SK-N-SH (cell line): ENCODE measurements around the gene CDH4. TPM values are rescaled to one million over a fixed set of nuclear protein-coding genes. Genes with fewer than 3 reads are reported as not detected.

Experiments used
- CTCF ChIA-PET: fragments of 300-600, 350-600 bp; formaldehyde crosslinking; extraction: SDS; loops from one replicate; lab custom pipeline; 2021; lab: Yijun Ruan, JAX
- POLR2A ChIA-PET: fragments of 350-600 bp; sonication (Branson Sonifier 250); formaldehyde crosslinking; extraction: SDS; loops from one replicate; lab custom pipeline; 2020; ENCODE audit warnings: antibody characterized with exemption, inconsistent platforms; lab: Yijun Ruan, JAX
- DNase-seq: peaks from one replicate; pipeline ENCODE4 v3.0.0; 2012
- H2AFZ ChIP-seq: fragments of 200-600 bp; sonication (generic); 2 replicates; pipeline ENCODE4 v1.8.1; 2016; ENCODE audit warnings: antibody characterized with exemption, mild to moderate bottlenecking, low read depth
- H3F3A ChIP-seq: fragments of 200-600 bp; sonication (generic); replicated peaks from 2 replicates; pipeline ENCODE3; 2016; ENCODE audit warnings: antibody characterized with exemption, mild to moderate bottlenecking; ENCODE audit not compliant: insufficient read depth
- H3K27ac ChIP-seq, 2 experiments: fragments of 200-500 bp in 1 of 2; fragments of 200-600 bp in 1 of 2; sonication (Bioruptor generic) in 1 of 2; sonication (generic), shearing (Covaris generic) in 1 of 2; 2 replicates each; pipeline versions ENCODE4 v1.5.1 to v1.6.1; 2014 to 2016; ENCODE audit warnings: low read depth in 2 of 2, inconsistent platforms in 1 of 2, low read length in 1 of 2, mild to moderate bottlenecking in 1 of 2, mixed read lengths in 1 of 2
- H3K27me3 ChIP-seq: fragments of 200-600 bp; sonication (generic), shearing (Covaris generic); 2 replicates; pipeline ENCODE4 v1.6.1; 2016; ENCODE audit warnings: mixed run types; ENCODE audit not compliant: insufficient read depth
- H3K36me3 ChIP-seq, 2 experiments: fragments of 200-500 bp in 1 of 2; fragments of 200-600 bp in 1 of 2; sonication (Bioruptor generic) in 1 of 2; sonication (generic) in 1 of 2; replicated peaks in 1 of 2; 2 replicates each; pipeline versions ENCODE3 to v1.5.1; 2014 to 2016; ENCODE audit warnings: low read length in 1 of 2, mild to moderate bottlenecking in 1 of 2; ENCODE audit not compliant: insufficient read depth in 2 of 2, control insufficient read depth in 1 of 2
- H3K4me1 ChIP-seq, 2 experiments: fragments of 200-500 bp in 1 of 2; fragments of 200-600 bp in 1 of 2; sonication (Bioruptor generic) in 1 of 2; sonication (generic), shearing (Covaris generic) in 1 of 2; 2 replicates each; pipeline versions ENCODE4 v1.5.1 to v1.6.1; 2014 to 2016; ENCODE audit warnings: low read depth in 1 of 2, low read length in 1 of 2, mixed run types in 1 of 2; ENCODE audit not compliant: insufficient read depth in 2 of 2, control insufficient read depth in 1 of 2
- H3K4me2 ChIP-seq: fragments of 200-600 bp; sonication (generic), shearing (Covaris generic); 2 replicates; pipeline ENCODE4 v1.6.1; 2017; ENCODE audit warnings: mixed run types
- H3K4me3 ChIP-seq, 2 experiments: fragments of 200-500 bp in 1 of 2; fragments of 200-600 bp in 1 of 2; sonication (Bioruptor generic) in 1 of 2; sonication (generic), shearing (Covaris generic) in 1 of 2; 2 replicates each; pipeline versions ENCODE4 v1.5.1 to v1.8.1; 2014 to 2016; ENCODE audit warnings: low read depth in 2 of 2, inconsistent platforms in 1 of 2, low read length in 1 of 2, mild to moderate bottlenecking in 1 of 2, mixed read lengths in 1 of 2, moderate library complexity in 1 of 2
- H3K79me2 ChIP-seq: fragments of 200-600 bp; sonication (generic); 2 replicates; pipeline ENCODE4 v1.8.1; 2017; ENCODE audit warnings: mild to moderate bottlenecking; ENCODE audit not compliant: insufficient read depth
- H3K9ac ChIP-seq: fragments of 200-600 bp; sonication (generic); 2 replicates; pipeline ENCODE4 v1.6.1; 2017; ENCODE audit warnings: mixed run types
- H3K9me2 ChIP-seq: fragments of 200-600 bp; sonication (generic); 2 replicates; pipeline ENCODE4 v1.6.1; 2017; ENCODE audit warnings: mixed run types
- H3K9me3 ChIP-seq: fragments of 200-600 bp; sonication (generic); 2 replicates; pipeline ENCODE4 v1.6.1; 2017; ENCODE audit warnings: mixed run types, mild to moderate bottlenecking, moderate library complexity
- H4K20me1 ChIP-seq: fragments of 200-600 bp; sonication (generic); 2 replicates; pipeline ENCODE4 v1.6.1; 2017; ENCODE audit warnings: mild to moderate bottlenecking, mixed run types; ENCODE audit not compliant: insufficient read depth
- CHD2 ChIP-seq: fragments of 150-350 bp; IDR thresholded peaks from 2 replicates; pipeline ENCODE4 v1.6.1; 2018; ENCODE audit warnings: low read length; ENCODE audit not compliant: partially characterized antibody
- ELF1 ChIP-seq: IDR thresholded peaks from 2 replicates; pipeline ENCODE4 v1.4.0; 2012
- FOSL2 ChIP-seq: IDR thresholded peaks from 2 replicates; pipeline ENCODE4 v1.4.0; 2012; ENCODE audit warnings: low read depth, mild to moderate bottlenecking, moderate library complexity, borderline replicate concordance
- GABPA ChIP-seq: IDR thresholded peaks from 2 replicates; pipeline ENCODE4 v1.4.0; 2012; ENCODE audit warnings: low read depth, mild to moderate bottlenecking
- MAX ChIP-seq: IDR thresholded peaks from 2 replicates; pipeline ENCODE4 v1.4.0; 2012; ENCODE audit warnings: low read depth
- MXI1 ChIP-seq: IDR thresholded peaks from 2 replicates; pipeline ENCODE4 v1.6.1; 2012; ENCODE audit warnings: mild to moderate bottlenecking, low read depth, low read length, improper control_type of control experiment
- POLR2AphosphoS5 ChIP-seq: IDR thresholded peaks from 2 replicates; pipeline ENCODE4 v1.6.1; 2012; ENCODE audit warnings: low read depth, low read length
- RAD21 ChIP-seq: IDR thresholded peaks from 2 replicates; pipeline ENCODE4 v1.6.1; 2012; ENCODE audit warnings: mild to moderate bottlenecking, low read length
- RCOR1 ChIP-seq: fragments of 150-350 bp; IDR thresholded peaks from 2 replicates; pipeline ENCODE4 v1.6.1; 2017; ENCODE audit warnings: antibody characterized with exemption, low read length
- RFX5 ChIP-seq: IDR thresholded peaks from 2 replicates; pipeline ENCODE4 v1.6.1; 2012; ENCODE audit warnings: mild to moderate bottlenecking, improper control_type of control experiment, low read length
- RXRA ChIP-seq: IDR thresholded peaks from 2 replicates; pipeline ENCODE4 v1.4.0; 2012; ENCODE audit warnings: low read depth, mild to moderate bottlenecking, borderline replicate concordance
- SMC3 ChIP-seq: IDR thresholded peaks from 2 replicates; pipeline ENCODE4 v1.6.1; 2012; ENCODE audit warnings: low read depth, low read length, improper control_type of control experiment
- TAF1 ChIP-seq: IDR thresholded peaks from 2 replicates; pipeline ENCODE4 v1.6.1; 2012; ENCODE audit warnings: low read depth, mild to moderate bottlenecking, low read length, moderate library complexity, borderline replicate concordance
- TEAD4 ChIP-seq: IDR thresholded peaks from 2 replicates; pipeline ENCODE4 v1.4.0; 2012; ENCODE audit warnings: mild to moderate bottlenecking, borderline replicate concordance; ENCODE audit not compliant: insufficient read depth
- USF2 ChIP-seq: fragments of 150-350 bp; IDR thresholded peaks from 2 replicates; pipeline ENCODE4 v1.6.1; 2017; ENCODE audit warnings: antibody characterized with exemption, low read length, low read depth, borderline replicate concordance
- WGBS: methylation state at CpG from one replicate; pipeline ENCODE4 v1.1.6; 2017; ENCODE audit warnings: low lambda C conversion rate; 5-methylcytosine and 5-hydroxymethylcytosine counted together
- polyA plus RNA-seq, 3 experiments: library from polyadenylated mRNA; depleted of rRNA; stranded (reverse); fragments of >200 nt; gene quantifications; 2 replicates each; pipeline ENCODE4 v1.2.3, GENCODE V29; 2012
- TF ChIP-seq, protein P1 (sequence below): fragments of 200-600 bp; sonication (generic); IDR thresholded peaks from 2 replicates; pipeline ENCODE4 v1.6.1; 2017; ENCODE audit warnings: antibody characterized with exemption, mild to moderate bottlenecking, moderate library complexity
- TF ChIP-seq, protein P2 (sequence below): IDR thresholded peaks from 2 replicates; pipeline ENCODE4 v1.4.0; 2012; ENCODE audit warnings: low read depth, borderline replicate concordance
- TF ChIP-seq, protein P3 (sequence below): IDR thresholded peaks from 2 replicates; pipeline ENCODE4 v1.4.0; 2012; ENCODE audit warnings: low read depth, borderline replicate concordance

Gene CDH4
- polyA plus RNA-seq, 1 of the 3 experiments (the other 2 are of a cell fraction), result not detected

GRCh38 chr20:61756966-61757677, 505.1 kb downstream of the CDH4 start:
- Histone ChIP-seq H3F3A (no peaks in the 10 kb centered on the region), H3K4me2 (no peak overlapping the region), H3K9ac (no peak overlapping the region), H3K9me2 (no peaks in the 10 kb centered on the region), H2AFZ (no peak overlapping the region), H3K9me3 (no peaks in the 10 kb centered on the region), H3K27ac (no peak overlapping the region), H3K4me1 (no peaks in the 10 kb centered on the region), H3K4me3 (no peak overlapping the region), H4K20me1 (no peaks in the 10 kb centered on the region), H3K79me2 (no peaks in the 10 kb centered on the region), H3K27me3 (no peaks in the 10 kb centered on the region), H3K36me3 (no peaks in the 10 kb centered on the region)
- no peak for DNase-seq
- 34% methylated on average over 17 of the region's 18 CpGs for WGBS
- POLR2A ChIA-PET, result no interaction called here
- TF ChIP-seq SMC3 (no peak), GABPA (no peak), POLR2AphosphoS5 (no peak), MXI1 (no peak), FOSL2 (no peak), RCOR1 (no peak), TEAD4 (no peak), USF2 (no peak), ELF1 (no peak), RFX5 (no peak), RAD21 (no peak), RXRA (no peak), MAX (no peak), CHD2 (no peak), TAF1 (no peak)
- TF ChIP-seq, protein P1, sequence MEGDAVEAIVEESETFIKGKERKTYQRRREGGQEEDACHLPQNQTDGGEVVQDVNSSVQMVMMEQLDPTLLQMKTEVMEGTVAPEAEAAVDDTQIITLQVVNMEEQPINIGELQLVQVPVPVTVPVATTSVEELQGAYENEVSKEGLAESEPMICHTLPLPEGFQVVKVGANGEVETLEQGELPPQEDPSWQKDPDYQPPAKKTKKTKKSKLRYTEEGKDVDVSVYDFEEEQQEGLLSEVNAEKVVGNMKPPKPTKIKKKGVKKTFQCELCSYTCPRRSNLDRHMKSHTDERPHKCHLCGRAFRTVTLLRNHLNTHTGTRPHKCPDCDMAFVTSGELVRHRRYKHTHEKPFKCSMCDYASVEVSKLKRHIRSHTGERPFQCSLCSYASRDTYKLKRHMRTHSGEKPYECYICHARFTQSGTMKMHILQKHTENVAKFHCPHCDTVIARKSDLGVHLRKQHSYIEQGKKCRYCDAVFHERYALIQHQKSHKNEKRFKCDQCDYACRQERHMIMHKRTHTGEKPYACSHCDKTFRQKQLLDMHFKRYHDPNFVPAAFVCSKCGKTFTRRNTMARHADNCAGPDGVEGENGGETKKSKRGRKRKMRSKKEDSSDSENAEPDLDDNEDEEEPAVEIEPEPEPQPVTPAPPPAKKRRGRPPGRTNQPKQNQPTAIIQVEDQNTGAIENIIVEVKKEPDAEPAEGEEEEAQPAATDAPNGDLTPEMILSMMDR, result no peak
- TF ChIP-seq, protein P2, sequence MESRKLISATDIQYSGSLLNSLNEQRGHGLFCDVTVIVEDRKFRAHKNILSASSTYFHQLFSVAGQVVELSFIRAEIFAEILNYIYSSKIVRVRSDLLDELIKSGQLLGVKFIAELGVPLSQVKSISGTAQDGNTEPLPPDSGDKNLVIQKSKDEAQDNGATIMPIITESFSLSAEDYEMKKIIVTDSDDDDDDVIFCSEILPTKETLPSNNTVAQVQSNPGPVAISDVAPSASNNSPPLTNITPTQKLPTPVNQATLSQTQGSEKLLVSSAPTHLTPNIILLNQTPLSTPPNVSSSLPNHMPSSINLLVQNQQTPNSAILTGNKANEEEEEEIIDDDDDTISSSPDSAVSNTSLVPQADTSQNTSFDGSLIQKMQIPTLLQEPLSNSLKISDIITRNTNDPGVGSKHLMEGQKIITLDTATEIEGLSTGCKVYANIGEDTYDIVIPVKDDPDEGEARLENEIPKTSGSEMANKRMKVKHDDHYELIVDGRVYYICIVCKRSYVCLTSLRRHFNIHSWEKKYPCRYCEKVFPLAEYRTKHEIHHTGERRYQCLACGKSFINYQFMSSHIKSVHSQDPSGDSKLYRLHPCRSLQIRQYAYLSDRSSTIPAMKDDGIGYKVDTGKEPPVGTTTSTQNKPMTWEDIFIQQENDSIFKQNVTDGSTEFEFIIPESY, result no peak
- TF ChIP-seq, protein P3, sequence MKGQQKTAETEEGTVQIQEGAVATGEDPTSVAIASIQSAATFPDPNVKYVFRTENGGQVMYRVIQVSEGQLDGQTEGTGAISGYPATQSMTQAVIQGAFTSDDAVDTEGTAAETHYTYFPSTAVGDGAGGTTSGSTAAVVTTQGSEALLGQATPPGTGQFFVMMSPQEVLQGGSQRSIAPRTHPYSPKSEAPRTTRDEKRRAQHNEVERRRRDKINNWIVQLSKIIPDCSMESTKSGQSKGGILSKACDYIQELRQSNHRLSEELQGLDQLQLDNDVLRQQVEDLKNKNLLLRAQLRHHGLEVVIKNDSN, result no peak
- CTCF ChIA-PET, result interaction anchor here (1.1 kb wide), 1 partner anchor 139 kb away, joined by 3 read pairs; no protein-coding TSS in a partner anchor
